NCI-H2171 (cell line): ENCODE results near the gene C22orf31.
"Not testable (repeated sequence)": the region's sequence is repeated elsewhere in the genome, so short reads cannot be mapped to it uniquely, and the experiment has no call there.

ENCODE experiments used
- DNase-seq: peaks from one replicate; lab custom pipeline; 2025; lab: John Stamatoyannopoulos, UW

Gene C22orf31

DNA sequence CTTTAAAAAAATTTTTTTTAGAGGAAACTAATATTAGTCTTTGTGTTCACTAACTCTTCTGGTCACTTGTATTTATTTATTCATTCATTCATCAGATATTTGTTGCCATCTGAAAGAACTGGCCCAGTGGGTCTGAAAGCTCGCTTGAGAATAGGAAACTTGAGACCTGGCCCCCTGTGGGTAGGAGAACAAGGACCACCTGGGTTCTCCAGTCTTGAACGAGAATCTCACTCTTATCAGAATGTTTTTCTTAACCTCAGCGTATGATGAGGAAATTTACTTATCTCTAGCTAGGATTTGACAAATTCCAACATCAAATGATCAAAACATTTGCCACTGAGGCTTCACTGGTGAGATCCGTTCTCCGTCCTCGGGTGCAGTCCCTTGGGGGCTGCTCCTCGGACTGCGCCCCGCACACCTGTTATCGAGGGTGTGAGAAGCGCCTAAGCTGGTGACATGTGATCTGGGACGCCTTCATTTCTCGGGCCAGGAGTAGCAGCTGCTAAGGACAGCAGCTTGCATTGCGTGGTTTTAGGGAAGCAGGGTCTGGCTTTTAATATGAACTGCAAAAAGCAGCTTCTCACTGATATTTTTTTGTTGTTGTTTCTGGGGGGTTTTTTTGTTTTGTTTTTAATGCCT, 6.3 kb downstream of the C22orf31 start:
- peak; percentile 78 for DNase-seq

DNA sequence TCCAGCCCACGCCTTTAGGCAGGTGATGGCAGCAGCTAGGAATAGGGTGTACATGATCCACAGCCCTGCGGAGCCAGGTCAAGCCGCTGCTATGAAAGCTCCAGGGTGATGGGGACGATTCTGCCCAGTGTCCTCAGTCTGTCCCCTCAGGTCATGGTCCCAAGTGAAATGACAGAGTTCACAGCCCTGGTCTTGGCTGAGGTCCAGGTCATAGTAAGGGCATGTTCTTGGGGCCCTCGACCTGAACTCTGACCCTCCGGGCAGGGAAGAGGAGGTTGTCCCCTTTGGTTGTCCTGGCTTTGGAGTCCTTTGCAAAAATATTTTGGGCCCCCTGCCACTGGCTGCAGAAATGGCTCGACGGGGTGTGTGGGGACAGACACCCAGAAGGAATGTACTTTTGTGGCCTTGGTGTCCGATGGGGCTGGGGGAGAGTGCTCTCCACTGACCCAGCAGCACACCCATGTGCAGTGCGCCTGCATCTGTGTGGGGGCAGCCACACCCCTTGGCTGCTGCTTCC, 7.3 kb downstream of the C22orf31 start:
- DNase-seq = no peak

DNA sequence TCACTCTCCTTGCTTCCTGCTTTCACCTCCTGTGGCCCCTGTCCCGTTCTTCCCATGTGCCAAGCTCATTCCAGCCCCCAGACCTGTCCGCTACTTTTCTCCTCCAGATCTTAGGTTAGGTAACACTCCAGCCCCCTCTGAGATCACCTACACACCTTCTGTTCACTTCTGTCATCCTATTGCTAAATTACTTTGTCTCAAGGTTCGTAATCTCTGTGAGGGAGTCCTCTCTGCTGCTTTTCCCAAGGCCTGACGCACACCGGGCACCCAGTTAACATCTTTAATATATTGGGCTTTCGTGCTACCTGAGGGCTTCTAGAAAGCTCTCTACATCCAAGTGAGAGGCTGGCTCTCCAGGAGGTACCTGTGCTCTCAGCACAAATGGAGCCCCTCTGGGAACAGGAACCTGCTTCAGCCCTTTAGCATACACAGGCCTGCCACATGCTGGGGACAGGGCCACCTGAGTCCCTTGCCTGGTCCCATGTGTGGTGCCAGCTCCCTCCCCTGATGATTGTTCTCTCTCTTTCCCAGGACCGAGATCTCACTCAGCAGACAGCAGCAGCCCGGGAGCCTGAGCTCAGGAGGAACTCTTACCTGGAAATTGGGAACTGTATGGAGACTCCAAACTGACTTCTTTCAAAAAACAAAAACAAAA, 8.5 kb downstream of the C22orf31 start:
- no peak for DNase-seq

DNA sequence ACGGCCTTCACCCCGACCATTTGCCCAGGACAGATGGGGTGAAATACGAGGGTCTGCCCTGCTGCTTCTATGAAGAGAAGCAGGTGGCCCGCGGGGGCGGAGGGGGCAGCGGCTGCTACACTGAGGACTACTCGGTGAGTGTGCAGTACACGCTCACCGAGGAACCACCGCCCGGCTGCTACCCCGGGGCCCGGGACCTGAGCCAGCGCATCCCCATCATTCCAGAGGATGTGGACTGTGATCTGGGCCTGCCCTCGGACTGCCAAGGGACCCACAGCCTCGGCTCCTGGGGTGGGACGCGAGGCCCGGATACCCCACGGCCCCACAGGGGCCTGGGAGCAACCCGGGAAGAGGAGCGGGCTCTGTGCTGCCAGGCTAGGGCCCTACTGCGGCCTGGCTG, 11.2 kb downstream of the C22orf31 start:
- DNase-seq = no peak

DNA sequence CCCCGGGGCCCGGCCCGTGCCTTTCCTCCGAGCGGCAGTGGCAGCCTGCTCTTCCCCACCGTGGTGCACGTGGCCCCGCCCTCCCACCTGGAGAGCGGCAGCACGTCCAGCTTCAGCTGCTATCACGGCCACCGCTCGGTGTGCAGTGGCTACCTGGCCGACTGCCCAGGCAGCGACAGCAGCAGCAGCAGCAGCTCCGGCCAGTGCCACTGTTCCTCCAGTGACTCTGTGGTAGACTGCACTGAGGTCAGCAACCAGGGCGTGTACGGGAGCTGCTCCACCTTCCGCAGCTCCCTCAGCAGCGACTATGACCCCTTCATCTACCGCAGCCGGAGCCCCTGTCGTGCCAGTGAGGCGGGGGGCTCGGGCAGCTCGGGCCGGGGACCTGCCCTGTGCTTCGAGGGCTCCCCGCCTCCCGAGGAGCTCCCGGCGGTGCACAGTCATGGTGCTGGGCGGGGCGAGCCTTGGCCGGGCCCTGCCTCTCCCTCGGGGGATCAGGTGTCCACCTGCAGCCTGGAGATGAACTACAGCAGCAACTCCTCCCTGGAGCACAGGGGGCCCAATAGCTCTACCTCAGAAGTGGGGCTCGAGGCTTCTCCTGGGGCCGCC, 11.9 kb downstream of the C22orf31 start:
- DNase-seq = no peak

DNA sequence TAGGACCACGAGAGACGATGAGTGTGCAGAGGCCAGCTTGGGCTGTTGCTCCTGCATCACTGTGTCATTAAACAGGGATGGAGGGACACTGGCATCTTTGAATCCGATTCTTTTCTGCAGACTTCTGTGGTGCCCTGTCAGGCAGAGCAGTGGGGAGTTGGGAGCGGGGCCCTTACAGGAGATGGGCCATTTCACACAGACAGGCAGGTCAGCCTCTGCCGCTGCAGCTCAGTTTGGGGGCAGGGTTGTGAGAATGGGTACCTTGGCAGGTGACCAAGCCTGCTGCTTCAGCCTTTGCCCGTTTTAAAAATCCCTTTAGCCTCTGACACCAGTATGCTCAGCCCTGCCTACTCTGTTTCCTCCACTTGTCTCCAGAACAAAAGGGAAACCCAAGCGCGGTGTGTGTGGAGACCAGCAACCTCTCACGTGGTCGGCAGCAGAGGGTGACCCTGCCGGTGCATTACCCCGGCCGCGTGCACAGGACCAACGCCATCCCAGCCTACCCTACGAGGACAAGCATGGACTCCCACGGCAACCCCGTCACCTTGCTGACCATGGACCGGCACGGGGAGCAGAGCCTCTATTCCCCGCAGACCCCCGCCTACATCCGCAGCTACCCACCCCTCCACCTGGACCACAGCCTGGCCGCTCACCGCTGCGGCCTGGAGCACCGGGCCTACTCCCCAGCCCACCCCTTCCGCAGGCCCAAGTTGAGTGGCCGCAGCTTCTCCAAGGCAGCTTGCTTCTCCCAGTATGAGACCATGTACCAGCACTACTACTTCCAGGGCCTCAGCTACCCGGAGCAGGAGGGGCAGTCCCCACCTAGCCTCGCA, 12.6 kb downstream of the C22orf31 start:
- DNase-seq = no peak

DNA sequence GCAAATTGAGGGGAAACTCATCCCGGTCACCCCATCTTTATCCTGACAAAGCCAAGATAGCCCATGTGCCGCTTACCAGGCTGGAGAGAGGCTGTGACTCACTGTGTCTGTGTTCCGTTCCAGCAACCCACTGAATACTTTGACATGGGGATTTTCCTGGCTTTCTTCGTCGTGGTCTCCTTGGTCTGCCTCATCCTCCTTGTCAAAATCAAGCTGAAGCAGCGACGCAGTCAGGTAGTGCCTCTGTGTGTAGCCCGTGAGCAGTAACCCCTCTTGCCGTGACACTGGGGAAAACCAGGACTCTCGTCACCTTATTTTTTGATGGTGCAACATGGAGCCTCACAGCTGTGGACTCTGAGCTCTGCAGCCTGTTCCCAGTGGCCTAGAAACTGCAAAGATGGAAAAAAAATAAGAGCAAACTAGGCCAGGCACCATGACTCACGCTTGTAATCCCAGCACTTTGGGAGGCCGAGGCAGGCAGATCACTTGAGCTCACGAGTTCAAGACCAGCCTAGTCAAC, 16.9 kb downstream of the C22orf31 start:
- no peak for DNase-seq

DNA sequence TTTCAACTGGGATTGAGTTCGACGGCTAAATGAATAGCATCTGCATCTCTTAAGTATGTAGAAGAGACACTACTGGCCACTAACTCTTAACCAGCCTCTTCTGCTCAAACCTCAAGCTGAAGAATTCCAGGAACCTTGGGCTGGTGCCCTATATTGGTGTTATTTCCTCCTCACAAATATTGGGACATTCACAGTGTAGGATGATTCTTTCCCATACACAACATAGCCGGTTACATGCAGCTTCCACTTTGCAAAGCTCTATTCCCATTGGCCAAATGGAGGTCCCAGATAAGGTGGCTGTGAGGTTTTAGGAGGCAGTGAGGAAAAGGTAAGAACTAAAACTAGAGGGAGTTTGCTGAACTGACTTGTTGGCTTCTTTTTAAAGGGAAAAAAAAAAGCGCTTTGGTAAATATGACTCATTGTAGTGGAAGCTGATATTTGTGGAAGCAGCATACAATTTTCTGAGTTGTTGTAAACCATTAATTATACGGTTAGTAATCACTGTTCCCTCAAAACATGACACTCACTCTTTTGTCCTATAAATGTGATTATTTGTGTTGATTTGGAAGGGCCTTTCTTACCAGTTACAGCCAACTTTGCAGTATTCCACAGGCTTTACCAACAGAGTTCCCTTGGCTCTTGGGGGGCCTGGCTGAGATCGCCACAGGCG, 17.6 kb downstream of the C22orf31 start:
- DNase-seq = no peak

DNA sequence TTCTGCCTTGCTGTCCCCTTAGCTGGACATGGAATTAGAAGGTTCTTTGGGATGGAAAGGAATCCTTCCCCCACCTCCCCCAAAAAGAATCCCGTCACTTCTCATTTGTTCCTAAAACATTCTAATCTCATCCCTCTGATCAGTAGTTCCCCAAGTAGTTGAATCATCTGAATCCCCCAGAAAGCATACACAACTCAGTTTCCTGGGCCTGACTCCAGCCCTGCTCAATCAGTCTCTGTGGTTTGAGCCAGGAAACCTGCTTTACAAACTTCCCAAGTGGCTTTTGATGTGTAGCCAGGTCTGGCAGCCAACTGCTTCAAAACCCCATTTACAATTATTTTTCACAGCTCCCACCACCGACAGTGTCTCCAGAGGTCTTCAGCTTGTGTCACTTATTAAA, 20.2 kb downstream of the C22orf31 start:
- no peak for DNase-seq

DNA sequence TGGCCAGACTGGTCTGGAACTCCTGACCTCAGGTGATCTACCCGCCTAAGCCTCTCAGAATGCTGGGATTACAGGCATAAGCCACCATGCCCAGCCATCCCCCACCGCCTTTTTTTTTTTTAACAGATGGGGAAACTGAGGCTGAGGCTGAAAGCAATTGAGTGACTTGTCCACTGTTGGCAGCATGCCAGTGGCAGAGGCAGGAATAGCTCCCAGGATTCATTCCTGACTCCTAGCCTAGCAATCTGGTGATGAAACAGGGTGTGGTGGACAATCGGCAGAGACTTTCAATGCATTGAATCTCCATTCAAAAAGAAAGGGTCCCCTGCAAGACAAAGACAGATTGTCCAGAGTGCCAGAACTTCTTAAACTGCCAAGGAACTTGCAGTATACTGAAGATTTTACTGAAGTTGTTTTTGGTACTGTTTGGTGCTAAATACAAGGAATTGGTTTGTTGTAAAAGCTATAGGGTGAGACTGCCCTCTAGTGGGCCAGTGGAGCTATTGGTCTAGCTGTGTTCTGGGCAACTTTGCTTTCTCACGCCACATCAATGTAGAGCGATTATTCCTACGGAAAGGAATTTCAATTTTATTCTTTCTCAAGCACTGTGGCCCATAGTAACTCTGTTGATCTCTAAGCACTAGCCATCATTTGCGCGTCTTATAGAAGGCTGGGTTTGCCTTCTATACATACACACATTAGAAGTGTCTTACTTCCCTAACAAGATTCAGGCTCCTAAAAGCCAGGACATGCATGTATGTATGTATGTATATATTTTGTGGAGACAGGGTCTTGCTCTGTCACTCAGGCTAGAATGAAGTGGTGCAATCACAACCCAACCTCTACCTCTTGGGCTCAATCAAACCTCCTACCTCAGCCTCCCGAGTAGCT, 21.0 kb downstream of the C22orf31 start:
- peak; percentile 68 for DNase-seq

DNA sequence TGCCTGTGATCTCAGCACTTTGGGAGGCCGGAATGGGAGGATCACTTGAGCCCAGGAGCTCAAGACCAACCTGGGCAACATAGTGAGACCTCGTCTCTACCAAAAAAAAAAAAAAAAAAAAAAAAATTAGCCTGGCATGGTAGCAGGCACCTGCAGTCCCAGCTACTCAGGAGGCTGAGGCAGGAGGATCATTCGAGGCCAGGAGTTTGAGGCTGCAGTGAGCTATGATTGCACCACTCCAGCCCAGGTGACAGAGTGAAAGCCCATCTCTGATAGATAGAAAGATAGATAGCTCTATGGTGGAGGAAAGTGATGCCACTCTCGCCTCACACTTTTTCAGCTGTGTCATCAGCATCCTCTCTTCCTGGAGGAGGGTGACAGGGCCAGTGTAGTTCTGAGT, 21.9 kb downstream of the C22orf31 start:
- not testable (repeated sequence) for DNase-seq

DNA sequence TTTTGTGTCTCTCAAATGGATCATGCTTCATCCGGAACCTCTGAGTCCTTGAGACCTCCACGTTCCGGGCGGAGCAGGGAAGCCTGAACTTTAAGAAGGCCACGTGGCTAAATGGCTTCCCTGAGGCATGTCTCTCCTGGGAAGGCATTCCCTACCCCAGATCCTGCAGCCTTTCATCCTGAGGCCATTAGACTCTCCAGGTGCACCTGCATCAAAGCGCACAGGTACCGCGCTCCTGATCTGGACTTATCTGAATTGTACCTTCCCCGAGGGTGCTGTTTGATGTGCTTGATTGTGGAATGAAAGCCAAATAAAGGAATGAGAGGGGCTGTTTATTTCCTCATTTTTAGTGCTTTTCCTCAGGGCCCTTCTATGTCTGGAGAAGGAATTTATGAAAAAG, 22.5 kb downstream of the C22orf31 start:
- DNase-seq = no peak

DNA sequence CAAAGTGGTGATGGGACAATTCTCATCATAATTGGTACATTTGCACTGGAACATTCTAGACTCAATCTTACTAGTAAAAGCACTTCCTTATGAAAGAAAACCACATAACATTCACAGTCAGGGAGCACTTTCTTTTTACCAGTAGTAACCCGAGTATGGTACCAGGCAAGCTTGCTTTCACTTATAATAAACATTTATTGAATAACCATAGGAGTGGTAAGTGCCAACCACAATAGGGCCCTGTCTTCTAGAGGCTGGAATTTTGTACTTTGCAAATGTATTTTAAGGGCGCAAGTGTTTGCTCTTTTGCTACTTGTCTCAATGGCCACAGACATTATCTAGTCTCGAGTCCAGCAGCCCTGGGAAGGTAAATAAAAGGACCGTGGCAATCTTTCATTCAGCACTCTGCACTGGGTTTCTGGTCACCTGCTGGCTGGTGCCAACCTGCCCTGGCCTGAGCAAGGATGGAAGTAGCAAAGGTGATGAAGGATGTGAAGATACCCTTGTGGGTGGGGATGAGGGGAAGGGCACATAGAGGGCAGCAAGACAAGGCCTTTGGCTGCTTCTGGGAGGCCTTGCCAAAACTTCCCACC, 24.2 kb downstream of the C22orf31 start:
- no peak for DNase-seq

DNA sequence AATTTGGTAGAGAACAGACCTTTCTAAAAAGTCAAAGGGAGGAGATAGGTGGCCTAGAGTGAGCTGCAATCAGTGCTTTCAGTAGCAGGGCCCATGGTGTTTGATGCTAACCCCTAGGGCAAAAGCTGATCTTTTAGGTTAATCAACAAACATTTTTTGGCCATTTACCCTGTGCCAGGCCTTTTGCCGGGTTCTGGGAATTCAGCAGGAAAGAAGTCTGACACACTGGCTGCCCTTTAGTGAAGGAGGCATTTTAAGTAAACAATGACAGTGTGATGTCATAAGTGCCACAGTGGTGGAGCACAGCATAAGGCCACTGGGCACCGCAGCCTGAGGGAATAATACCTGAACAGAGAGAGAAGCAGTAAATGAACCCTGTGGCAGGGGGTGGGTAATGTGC, 29.0 kb downstream of the C22orf31 start:
- no peak for DNase-seq

DNA sequence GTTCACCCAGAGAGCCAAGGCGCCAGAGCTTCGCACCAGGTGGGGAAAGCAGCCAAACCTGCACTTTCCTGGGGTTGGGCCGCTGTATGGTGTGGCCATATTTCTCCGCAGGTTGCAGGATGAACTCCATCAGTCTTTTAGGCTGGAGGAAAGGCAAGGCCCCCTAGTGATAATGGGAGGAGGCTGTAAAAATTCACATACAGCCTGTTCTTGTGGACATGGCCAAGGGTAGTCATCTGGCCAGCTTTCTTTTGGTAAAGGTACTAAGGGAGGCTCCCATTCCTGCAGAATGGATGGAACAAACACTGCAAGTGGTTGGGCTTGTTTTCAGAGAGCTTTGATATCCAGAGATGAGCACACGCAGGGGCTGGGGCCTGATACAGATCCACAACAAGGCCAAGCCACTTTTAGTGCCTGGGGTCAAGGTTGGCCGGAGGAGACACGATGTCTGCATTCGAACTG, 29.6 kb downstream of the C22orf31 start:
- no peak for DNase-seq

DNA sequence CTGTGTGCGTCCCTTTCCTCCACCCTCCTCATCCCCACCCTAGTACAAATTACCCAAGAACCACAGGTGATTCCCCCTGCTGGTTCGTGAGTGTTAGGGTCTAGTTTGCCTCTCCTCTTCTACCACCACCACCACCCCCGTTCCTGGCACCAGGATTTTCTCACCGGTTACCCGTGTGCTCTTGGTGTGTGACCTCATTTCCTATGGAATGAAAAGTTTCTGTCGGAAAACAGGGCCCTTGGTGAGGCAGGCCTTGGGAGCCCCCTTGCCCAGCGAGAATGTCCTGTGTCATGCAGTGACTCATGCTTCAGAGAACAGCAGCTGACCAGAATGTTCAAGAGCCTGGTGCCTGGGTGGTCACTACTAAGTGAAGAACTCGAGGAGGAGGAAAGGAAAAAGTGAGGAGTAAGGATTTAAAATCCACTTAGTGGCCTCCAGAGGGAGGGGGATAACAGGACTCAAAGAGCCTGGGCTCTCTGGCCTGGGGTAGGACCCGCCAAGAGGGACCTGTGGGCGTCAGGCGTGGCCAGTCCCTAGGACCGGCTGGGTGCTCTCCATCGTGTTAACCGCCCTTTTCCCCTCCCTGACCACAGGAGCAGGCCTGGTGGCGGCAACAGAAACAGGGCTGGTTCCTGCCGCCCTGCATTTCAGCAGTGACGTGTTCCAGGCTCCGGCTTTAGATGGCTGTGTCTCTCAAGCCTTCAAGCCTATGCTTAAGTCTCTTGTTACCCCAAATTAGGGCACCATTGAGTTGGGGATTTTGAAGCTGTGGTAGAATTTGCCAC, 30.2 kb downstream of the C22orf31 start:
- no peak for DNase-seq

DNA sequence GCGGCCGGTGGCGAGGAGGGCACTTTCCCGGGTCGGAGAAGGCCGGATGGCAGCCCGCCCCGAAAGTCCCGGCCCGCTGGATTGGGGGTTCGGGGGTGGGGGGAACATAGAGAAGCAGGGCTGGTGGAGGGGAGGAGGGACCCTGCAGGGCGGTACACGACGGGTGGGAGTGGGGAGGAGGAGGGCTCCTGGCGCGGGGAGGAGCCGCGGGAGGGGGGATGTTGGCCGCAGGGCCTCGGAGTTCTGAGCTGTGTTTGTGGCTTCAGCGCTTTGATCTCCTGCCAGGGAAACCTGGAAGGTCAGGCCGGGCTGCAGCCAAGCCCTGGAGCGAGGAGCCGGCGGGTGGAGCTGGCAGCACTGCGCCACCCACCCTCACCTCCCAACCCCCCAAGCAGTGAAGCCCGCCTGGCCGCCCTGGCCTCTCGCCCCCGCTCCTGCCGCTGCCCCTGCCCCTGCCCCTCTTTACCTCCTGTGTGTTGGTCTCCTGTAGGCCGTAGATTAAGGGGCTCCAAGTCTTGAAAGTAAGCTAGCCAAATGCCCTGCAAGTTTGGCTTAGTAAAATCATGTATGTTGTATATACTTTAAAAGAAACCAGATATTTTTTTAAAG, 30.9 kb downstream of the C22orf31 start:
- DNase-seq = no peak

DNA sequence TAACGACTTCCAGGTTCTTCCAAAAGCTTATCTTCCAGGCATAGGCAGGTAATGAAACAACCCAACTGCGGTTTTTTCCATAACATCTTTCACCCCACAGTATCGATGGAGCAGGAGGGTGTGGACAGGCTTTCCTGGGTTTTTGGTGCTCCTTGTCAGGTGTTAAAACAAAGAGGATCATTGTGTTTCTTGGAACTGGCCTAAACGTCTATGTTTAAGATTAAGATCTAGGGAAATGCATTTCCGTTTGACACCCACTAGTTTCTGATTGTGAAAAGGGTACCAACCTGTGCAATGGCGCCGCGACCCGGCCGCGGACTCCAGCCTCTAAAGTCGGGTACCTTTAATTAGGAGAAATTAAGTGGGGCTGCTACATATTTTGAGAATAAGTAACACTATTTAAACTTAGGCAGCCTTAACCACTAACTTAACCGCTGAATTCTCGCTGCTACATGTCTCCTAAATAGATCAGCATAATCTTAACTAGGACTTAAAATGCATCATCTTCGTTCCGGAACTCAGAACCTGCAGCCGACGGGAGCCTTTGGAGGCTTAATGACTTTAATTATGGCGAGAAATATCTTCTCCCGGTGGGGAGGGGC, 31.5 kb downstream of the C22orf31 start:
- DNase-seq = no peak
